ENCODE measurements around the gene ECE1.

DNA sequence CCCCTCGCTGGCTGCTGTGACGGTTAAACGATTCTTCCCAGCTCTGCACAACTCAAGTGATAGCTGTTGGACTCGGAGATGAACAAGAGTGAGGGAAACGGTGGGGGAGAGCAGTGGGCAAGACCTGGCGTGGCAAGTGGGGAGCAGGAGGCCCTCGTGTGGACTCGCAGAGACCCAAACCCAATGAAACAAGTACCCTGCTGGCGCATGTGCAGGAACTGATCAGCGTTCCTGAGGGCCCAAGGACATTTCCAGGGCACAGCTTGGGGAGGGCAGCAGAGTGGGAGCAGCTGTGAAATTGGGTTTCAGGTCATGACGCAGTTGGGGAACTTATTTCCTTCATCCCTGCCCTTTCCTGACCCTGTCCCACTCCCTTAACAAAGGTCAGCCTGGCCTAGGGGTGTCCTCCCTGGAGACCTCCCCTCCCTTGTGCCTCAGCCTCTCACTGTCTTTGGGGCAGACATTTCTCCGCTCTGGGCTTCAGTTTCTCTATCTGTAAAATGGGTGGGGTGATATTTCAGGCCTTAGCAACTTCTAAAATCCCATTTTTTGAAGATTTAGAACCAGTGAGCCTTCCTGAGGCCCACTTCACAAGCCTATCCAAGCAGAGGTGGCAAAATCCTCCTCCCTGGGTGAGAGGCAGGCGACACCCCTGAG lies 27.9 kb upstream of the ECE1 start:
- TF ChIP-seq POLR2A (IDR thresholded peaks at IDR 0.05): no peak
- TF ChIP-seq POLR2AphosphoS5 (IDR thresholded peaks at IDR 0.05): no peak
